ENCODE measurements around the gene XIAP.
"Not testable (repeated sequence)": the region's sequence is repeated elsewhere in the genome, so short reads cannot be mapped to it uniquely, and the experiment has no call there.

Gene XIAP

DNA sequence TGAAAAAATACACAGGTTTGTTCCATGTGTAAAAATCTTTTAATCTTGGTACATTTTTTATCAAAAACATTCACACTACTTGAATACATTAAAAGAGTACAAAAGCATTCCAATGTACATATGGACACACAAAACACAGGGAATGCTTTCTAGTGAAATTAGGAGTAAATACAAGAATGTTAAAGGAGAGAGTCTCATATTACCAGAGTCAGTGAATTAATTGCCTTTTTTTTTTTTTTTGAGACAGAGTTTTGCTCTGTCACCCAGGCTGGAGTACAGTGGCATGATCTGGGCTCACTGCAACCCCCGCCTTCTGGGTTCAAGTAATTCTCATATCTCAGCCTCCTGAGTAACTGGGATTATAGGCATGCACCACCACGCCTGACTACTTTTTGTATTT lies 17.0 kb downstream of the XIAP start:
- DNase-seq: no peak

DNA sequence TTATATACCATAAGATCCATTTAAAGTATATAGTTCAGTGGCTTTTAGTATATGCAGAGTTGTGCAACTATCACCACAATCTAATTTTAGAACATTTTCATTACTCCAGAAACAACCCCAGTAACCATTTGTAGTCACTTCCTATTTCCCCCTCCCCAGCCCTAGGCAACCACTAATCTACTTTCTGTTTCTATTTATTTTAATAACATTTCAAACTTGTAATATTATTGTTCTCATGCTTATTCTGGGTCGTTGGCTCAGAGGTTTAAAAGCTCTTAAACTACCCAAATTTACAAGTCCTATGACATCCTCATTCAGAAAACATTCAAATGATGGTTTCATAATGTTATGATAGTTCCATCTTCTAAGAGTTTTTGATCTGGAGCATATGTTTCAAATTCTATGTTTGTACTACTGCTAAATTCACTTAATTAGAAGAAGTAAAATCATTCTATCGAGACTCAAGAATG lies 18.4 kb downstream of the XIAP start:
- DNase-seq: no peak

DNA sequence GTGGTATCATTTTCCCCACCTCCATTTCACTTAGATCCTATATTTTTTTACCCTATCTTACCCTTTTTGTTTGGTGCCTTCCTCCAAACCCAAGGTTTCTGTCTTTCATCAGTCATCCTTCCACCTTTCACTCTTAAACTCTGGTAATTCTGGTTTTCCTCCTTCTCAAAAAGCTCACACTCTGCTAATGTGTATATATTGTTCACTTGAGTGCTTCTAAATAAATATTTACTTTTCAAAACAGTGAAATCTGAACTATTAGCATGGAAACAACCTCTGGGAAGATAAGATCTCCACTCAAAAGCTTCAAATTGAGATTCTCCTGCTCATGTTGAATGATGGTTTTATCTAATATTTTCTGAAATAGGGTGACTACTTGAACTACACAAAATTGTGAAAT lies 21.5 kb downstream of the XIAP start:
- DNase-seq: no peak

DNA sequence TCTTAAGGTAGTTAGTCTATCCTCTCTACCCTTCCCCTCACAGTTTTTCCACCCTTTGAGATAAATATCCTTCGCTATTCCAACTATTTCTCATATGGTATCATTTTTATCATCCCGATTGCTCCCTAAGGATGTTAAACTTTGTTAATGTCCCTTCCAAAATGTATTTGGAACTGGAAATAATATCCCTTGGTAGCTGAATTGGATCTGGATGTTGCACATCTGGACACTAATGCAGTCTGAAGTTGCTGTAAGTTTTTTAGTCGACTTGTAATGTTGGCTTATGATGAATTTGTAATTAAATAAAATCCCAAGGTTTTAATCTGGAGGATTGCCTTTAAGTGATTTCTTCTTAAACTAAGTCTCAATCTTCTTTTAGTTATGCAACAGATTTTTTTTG lies 22.5 kb downstream of the XIAP start:
- DNase-seq: no peak

DNA sequence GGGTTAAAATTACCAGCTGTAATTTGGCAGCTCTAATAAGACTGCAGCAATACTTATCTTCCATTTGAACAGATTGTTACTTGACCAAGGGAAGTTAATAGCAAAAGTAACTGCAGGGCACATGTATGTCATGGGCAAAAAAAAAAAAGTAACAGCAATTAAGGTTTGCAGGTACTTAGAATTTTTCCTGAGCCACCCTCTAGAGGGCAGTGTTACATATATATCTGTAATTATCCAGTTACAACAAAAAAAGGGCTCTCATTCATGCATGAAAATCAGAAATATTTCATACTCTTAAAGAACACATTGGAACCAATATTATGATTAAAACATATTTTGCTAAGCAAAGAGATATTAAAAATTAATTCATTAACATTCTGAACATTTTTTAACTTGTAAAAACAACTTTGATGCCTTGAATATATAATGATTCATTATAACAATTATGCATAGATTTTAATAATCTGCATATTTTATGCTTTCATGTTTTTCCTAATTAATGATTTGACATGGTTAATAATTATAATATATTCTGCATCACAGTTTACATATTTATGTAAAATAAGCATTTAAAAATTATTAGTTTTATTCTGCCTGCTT lies 25.1 kb downstream of the XIAP start:
- peak; percentile 19 for DNase-seq

DNA sequence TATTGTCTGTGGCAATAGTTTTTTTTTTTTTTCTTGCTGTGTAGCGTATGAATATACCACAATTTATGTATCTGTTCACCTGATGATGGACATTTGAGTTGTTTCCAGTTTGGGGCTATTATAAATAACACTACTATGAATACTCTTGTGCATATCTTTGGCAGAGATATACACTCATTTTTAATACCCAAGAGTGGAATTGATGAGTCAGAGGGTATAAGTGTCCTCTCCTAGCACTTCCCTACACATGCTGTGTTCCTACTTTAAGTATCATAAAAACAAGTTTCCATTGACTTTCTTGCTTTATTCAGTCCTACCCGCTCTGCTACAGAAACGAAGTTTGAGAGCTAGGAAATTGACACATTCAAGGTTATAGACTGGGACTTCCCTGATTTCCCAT lies 39.8 kb downstream of the XIAP start:
- no peak for DNase-seq

DNA sequence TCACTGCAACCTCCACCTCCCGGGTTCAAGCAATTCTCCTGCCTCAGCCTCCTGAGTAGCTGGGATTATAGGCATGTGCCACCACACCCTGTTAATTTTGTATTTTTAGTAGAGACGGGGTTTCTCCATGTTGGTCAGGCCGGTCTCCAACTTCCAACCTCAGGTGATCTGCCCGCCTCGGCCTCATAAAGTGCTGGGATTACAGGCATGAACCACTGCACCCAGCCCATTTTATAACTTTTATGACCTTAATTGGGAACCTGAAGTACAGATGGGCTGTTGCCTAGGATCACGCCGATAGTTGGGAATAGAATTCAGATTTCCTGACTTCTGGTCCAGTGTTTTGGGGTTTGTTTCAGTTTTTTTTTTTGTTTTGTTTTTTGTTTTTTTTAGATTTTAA lies 43.4 kb downstream of the XIAP start:
- DNase-seq: not testable (repeated sequence)

DNA sequence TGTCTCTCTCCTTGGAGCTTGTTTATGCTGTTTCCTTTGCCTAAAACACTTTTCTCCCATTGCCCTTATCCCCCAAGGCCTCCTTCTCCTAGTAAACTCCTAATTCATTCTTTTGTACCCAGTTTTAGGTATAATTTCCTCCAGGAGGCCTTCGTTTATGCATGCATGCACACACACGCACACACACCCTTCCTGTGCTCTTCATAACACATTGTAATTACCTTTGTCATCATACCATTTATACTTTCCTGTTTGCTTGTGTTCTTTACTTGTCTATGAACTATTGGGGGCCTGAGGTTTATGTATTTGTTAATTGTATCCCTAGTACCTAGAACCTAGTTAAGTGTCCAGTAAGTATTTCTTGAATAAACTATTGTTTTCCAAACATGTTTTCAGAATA lies 45.5 kb downstream of the XIAP start:
- no peak for DNase-seq

DNA sequence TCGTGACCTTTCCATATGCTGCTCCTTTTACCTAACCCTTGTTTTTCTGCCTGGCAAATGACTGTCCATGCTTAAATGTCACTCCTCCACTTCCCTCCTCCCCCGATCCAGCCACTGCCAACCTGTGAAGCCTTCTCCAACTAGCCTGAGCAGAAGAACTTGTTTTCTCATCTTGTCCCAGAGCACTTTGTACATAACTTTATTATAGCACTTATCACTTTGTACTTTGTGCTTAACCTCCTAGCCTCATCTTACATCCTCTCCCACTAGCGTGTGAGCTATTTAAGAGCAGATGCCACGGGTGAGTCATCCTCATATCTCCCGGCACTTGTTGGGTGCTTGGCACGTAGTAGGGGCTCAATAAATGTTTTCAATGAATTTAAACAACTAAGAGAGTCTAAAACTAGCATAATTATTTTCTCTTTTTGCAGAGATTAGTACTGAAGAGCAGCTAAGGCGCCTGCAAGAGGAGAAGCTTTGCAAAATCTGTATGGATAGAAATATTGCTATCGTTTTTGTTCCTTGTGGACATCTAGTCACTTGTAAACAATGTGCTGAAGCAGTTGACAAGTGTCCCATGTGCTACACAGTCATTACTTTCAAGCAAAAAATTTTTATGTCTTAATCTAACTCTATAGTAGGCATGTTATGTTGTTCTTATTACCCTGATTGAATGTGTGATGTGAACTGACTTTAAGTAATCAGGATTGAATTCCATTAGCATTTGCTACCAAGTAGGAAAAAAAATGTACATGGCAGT lies 46.9 kb downstream of the XIAP start:
- no peak for DNase-seq

DNA sequence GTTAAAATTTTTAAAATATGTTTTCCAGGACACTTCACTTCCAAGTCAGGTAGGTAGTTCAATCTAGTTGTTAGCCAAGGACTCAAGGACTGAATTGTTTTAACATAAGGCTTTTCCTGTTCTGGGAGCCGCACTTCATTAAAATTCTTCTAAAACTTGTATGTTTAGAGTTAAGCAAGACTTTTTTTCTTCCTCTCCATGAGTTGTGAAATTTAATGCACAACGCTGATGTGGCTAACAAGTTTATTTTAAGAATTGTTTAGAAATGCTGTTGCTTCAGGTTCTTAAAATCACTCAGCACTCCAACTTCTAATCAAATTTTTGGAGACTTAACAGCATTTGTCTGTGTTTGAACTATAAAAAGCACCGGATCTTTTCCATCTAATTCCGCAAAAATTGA lies 49.7 kb downstream of the XIAP start:
- no peak for DNase-seq

DNA sequence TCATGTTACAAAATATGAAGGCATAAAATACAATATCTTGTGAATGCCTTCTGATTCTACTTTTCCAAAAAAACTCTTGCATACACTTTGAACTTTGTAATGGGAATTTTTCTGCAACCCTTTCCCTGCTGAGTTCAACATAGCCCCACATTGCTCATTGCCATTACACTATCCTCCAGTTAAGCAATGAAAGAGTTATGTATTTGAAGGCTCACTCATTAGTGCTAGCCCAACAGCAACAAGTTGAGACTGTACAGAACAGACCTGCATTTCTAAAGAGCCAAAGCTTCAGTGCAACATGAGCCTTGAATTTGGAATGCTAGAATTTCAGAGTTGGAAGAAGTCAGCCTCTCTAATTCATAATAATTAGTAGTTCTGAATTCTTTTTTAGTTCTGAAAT lies 57.2 kb downstream of the XIAP start:
- DNase-seq: no peak

DNA sequence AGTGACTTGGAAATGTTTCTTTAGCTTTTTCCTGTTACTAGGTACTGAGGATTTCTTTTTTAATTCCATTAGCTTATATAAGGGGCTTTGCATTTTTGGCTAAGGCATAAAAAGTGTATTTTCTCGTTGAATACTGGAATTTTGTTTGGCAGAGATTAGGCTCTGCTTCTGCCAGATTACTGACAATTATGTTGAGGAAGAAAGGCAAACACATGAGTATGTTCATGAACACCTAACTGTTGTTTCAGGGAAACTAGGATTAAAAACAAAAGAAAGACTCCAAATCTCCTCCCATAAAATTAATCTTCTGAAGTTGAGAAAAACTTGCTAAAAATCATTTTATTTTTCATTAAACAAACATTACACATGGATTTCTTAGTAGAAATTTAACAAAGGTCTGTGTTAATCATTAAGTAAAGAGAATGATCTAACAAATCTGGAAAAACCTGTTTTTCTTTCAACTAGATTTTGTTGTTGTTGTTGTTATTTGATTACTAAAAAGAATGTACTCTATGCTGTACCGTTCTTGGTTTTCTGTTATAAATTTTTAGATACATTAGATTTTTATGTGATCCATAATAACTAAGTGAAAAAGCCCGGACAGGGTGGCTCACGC lies 58.4 kb downstream of the XIAP start:
- DNase-seq: no peak

DNA sequence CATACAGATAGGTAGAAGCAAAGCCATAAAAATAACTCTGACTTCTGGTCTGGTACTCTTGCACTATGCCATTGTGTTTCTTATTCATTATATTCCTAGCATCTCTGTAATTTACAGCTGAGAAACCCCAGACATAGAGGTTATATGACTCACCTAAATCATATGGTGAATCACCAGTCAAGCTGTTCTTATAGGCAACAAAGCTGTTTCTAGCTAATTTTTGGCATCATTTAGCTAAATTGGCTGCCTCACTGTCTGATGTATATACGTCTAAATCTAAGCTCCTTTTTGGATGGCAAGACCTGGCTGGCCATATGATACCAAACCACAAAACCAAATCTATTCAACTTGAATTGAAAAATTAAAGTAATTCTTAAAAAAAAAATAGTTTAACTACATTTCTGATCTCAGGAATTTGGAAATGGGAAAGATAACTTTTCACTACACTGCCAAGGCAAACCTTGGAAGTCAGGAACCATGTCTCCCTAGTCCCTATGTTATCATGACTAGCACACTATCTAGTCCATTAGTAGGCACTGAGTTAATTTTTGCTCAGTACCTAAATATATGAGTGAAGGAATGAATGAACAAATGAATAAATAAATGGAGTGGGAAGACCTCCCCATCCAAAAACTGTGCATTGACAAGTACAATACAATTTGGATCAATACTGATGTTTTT lies 60.4 kb downstream of the XIAP start:
- DNase-seq: no peak

DNA sequence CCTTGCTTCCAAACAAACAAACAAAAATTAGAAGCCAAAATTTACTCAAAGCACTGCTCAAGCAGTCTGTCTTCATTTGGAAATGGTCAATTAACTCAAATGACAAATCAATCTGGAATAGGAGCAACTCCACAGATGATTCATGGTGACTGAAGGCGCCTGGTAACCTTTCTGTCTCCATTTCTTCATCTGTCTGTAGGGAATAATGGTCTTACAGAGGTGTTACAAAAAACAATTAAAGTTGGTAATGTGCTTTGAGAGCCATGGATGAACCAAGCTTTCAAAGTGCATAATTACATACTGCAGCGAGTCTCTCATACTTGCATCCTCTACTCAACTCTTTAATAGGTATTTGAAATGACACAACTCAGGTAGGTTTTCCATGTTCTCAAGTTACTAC lies 63.4 kb downstream of the XIAP start:
- DNase-seq: no peak

DNA sequence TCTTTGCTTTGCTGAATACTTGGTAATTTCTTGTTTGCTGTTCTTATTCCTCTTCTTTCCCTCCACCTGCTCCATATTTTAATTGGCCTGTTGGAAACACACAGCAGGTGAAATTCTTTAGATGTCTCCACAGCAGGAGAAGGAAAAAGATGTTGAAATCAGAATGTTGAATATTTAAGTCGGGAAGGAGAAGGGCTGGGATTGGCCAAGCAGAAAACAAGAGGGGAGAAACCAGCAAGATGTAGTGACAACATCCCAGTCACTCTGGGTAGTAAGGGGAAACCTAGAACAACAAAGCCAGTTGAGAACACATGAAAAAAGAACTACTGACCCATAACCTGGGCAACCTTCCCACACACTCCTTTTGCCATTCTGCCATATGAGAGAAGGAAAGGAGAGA lies 64.3 kb downstream of the XIAP start:
- no peak for DNase-seq

DNA sequence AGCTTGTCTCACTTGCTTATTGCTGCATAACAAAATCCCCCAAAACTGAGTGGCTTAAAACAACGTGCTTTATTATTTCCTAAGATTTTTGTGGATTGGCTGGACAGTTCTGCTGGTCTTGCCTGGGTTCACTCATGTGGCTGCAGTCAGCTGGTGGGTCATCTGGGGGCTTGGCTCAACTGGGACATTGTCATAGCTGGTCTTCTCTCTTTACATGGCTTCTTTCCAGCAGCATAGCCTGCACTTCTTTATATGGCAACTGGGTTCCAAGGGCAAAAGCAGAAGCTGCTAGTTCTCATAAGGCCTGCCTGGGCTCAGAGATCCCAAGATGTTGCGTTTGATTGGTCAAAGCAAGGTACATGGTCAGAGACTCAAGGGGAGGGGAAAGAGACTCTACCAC lies 68.0 kb downstream of the XIAP start:
- DNase-seq: no peak

DNA sequence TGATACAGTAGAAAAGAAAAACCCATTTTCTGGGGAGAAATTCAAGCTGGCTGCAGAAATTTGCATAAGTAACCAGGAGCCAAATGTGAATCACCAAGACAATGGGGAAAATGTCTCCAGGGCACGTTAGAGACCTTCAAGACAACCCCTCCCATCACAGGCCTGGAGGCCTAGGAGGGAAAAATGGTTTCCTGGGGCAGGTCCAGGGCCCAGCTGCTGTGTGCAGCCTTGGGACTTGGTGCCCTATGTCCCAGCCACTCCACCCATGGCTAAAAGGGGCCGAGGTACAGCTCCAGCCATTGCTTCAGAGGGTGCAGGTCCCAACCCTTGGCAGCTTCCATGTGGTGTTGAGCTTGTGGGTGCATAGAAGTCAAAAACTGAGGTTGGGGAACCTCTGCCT lies 72.2 kb downstream of the XIAP start:
- DNase-seq: not testable (repeated sequence)

DNA sequence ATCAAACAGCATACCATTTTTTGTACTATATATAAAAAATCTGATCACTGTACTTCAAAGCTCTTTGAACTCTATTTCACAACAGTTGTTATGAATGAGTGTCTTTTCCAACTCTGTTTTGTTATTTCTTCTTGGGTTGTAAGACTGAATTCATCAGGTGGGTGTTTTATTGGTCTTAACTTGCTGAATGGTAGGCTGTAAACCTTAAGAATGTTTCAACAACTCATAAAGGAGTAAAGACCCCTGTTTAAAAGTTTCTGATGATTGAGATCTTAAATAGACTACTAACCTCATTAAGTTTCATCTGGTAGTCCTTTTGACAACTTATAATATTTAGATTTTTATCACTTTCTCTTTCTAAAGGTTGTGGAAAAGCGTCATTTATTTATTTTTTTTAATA lies 83.2 kb downstream of the XIAP start:
- no peak for DNase-seq

DNA sequence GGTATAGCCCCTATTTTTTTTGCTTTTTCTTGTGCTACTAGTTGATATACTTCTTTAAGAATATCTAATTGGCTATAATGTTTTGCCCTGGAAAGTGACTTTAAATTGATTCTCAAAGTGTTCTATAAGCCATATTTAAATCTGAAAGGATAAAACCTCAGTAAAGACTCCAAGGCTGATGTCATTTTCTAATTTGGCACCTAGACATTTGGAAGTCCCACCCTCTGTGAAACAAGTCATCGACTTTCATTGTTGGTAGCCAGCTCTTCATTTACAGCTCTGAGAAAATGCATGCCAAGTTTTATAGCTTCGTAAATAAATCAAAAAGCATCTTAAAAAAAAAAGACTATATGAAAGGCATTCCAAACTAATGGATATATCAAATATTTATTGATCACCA lies 83.6 kb downstream of the XIAP start:
- DNase-seq: no peak

DNA sequence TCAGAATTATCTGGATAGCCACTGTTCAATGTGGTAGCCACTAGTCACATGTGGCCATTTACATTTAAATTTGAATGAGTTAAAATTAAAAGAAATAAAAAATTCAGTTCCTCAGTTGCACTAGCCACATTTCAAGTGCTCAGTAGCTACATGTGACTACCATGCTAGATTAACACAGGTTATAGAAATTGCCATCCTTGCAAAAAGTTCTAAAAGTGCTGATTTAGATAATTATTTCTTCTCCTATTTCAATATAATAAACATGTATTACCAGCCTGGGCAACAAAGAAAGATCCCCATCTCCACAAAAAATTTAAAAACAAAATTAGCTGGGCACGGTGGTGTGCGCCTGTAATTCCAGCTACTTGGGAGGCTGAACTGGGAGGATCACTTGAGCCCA lies 90.0 kb downstream of the XIAP start:
- DNase-seq: no peak

DNA sequence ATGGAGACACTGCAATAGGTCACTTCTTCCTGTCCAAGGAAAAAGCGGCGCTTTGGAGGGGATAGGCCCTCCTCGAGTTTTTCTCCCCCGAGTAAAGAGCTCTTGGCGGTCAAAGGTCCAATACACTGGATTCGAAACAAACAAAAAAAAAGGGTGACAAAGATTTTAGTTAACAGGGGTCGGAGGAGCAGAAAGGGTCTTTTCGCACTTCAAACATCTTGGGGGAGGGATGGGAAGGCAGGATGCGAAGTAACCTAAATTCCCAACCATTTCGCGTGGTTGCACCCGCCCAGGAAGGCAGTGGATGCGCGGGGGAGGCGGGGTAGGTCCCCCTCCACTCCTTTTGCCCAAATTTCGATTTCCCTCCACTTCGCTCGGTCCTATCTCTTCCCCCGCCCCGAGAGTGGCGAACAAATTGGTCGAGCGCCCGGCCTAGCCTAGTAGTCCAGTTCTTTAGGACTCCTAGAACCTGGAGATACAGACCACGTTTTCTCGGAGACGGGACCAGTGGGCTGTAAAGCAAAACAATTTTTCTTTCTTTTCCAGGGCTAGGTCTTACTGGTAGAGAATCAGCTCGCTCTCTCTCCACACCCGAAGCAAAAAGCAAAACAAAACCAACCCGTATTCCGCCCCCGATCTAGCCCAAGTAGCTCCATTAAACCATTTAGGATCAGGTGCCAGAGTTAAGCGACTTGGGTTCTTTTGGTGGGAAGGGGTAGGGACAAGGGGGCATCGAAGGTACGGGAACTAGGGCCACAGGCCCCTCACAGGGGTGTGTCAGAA lies 99.6 kb downstream of the XIAP start:
- DNase-seq: no peak

DNA sequence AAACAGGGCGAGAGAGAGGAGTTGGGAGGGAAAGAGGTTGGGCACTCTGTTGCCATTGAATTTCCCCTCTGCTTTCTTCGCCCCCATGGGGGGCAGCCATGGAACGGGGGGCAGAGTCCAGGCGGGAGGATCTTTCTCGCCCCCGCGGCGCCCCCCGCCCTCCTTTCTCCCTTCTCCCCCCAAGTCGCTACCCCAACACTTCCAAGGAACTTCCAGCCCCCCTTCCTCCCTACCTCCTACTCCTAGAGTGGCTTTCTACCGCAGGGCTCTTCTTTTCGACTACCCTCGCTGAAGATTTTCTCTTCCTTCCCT lies 101.1 kb downstream of the XIAP start:
- no peak for DNase-seq

DNA sequence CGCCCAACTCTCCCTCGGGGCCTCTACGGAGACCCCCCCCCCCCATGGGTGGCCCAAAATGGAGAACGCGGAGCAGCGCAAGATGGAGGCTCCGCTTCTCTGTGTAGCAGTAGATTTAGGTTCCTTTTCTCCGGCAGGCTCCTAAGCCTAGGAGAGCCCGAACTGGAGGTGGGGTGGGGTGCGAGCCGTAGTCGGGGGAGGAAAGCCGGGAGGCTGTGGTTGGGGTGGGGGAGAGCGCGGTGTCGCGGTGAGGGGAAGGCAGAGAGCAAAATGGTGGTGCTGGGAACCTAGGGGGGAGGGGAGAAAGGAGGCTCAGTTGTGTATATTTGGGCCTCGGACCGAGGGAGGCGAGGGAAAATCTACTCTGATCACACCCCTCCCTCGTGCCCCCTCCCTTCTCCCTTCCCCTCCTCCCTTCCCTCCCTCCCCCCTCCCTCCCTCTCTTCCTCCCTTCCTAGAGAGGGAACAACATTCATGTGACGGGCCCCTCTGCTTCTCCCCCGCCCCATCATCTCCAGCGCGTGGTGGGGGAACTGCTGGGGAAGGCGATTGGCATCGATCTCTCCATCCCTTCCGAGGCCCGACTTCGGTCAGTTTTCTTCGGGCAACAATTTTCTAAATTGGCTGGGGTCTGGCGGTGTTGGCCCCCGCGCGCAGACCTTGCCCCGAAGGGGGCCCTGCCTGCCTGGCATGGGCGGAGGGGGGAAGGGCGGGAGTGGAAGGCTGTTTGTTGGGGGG lies 101.6 kb downstream of the XIAP start, which contains the start of gene STAG2:
STAG2 (plus strand) TSS at position 439 of the 738 bp plus-strand sequence. CDS start 60,922 bp downstream, outside the sequence.
- peak; percentile 47 for DNase-seq
